ENCODE measurements around the gene TTLL11.

DNA sequence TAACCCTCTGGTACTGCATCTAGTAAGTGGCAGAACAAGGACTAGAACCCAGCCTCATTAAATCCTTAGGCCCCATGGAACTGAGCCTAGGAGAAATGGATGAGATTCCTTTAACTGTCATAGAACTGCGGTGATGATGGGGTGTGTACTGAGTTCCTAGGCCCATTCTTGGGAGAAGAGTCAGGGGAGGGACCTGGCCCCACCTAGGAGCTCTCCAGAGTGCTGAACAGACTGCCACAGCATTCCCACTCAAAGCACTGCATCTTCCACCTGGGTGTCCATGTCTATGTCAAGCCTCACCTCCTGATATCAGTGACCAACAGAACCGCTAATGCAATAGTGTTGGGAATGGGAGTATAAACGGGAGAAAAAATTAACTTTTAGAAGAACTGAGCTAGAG lies 36.6 kb downstream of the TTLL11 start:
- TF ChIP-seq, protein P1, sequence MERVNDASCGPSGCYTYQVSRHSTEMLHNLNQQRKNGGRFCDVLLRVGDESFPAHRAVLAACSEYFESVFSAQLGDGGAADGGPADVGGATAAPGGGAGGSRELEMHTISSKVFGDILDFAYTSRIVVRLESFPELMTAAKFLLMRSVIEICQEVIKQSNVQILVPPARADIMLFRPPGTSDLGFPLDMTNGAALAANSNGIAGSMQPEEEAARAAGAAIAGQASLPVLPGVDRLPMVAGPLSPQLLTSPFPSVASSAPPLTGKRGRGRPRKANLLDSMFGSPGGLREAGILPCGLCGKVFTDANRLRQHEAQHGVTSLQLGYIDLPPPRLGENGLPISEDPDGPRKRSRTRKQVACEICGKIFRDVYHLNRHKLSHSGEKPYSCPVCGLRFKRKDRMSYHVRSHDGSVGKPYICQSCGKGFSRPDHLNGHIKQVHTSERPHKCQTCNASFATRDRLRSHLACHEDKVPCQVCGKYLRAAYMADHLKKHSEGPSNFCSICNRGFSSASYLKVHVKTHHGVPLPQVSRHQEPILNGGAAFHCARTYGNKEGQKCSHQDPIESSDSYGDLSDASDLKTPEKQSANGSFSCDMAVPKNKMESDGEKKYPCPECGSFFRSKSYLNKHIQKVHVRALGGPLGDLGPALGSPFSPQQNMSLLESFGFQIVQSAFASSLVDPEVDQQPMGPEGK (CRISPR knock-in tag; IDR thresholded peaks at IDR 0.05; ENCODE audit: borderline replicate concordance) = no peak
- no peak for TF ChIP-seq ZC3H10 (CRISPR knock-in tag; IDR thresholded peaks at IDR 0.05)
- no peak for TF ChIP-seq ARNTL (CRISPR knock-in tag; IDR thresholded peaks at IDR 0.05; ENCODE audit: borderline replicate concordance, low read depth)
- no peak for TF ChIP-seq ZFP3 (CRISPR knock-in tag; IDR thresholded peaks at IDR 0.05)
- TF ChIP-seq RARB (CRISPR knock-in tag; IDR thresholded peaks at IDR 0.05) = no peak
- no peak for TF ChIP-seq CREB5 (CRISPR knock-in tag; IDR thresholded peaks at IDR 0.05; ENCODE audit: low read depth)
- no peak for TF ChIP-seq TOX (CRISPR knock-in tag; IDR thresholded peaks at IDR 0.05; ENCODE audit: borderline replicate concordance)
- no peak for TF ChIP-seq CSDC2 (CRISPR knock-in tag; IDR thresholded peaks at IDR 0.05)
- no peak for TF ChIP-seq OSR1 (CRISPR knock-in tag; IDR thresholded peaks at IDR 0.05)
- TF ChIP-seq GLIS3 (CRISPR knock-in tag; IDR thresholded peaks at IDR 0.05) = no peak
- no peak for TF ChIP-seq SNAI2 (CRISPR knock-in tag; IDR thresholded peaks at IDR 0.05)
- TF ChIP-seq, protein P2, sequence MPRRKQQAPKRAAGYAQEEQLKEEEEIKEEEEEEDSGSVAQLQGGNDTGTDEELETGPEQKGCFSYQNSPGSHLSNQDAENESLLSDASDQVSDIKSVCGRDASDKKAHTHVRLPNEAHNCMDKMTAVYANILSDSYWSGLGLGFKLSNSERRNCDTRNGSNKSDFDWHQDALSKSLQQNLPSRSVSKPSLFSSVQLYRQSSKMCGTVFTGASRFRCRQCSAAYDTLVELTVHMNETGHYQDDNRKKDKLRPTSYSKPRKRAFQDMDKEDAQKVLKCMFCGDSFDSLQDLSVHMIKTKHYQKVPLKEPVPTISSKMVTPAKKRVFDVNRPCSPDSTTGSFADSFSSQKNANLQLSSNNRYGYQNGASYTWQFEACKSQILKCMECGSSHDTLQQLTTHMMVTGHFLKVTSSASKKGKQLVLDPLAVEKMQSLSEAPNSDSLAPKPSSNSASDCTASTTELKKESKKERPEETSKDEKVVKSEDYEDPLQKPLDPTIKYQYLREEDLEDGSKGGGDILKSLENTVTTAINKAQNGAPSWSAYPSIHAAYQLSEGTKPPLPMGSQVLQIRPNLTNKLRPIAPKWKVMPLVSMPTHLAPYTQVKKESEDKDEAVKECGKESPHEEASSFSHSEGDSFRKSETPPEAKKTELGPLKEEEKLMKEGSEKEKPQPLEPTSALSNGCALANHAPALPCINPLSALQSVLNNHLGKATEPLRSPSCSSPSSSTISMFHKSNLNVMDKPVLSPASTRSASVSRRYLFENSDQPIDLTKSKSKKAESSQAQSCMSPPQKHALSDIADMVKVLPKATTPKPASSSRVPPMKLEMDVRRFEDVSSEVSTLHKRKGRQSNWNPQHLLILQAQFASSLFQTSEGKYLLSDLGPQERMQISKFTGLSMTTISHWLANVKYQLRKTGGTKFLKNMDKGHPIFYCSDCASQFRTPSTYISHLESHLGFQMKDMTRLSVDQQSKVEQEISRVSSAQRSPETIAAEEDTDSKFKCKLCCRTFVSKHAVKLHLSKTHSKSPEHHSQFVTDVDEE (CRISPR knock-in tag; IDR thresholded peaks at IDR 0.05) = no peak
- TF ChIP-seq ZNF565 (CRISPR knock-in tag; conservative IDR thresholded peaks at IDR 0.05; ENCODE audit: low read depth) = no peak
- TF ChIP-seq ZNF70 (CRISPR knock-in tag; IDR thresholded peaks at IDR 0.05) = no peak

Data from SK-N-SH treated with all-trans-retinoic acid at 6 μM for 48 hours (cell line).